SK-N-SH (cell line): ENCODE measurements around the gene RPA1. TPM values are rescaled to one million over a fixed set of nuclear protein-coding genes. Genes with fewer than 3 reads are reported as not detected.

Experiments
- CTCF ChIA-PET: fragments of 300-600, 350-600 bp; formaldehyde crosslinking; extraction: SDS; loops from one replicate; lab custom pipeline; 2021; lab: Yijun Ruan, JAX
- POLR2A ChIA-PET: fragments of 350-600 bp; sonication (Branson Sonifier 250); formaldehyde crosslinking; extraction: SDS; loops from one replicate; lab custom pipeline; 2020; ENCODE audit warnings: antibody characterized with exemption, inconsistent platforms; lab: Yijun Ruan, JAX
- DNase-seq: peaks from one replicate; pipeline ENCODE4 v3.0.0; 2012
- H2AFZ ChIP-seq: fragments of 200-600 bp; sonication (generic); 2 replicates; pipeline ENCODE4 v1.8.1; 2016; ENCODE audit warnings: antibody characterized with exemption, mild to moderate bottlenecking, low read depth
- H3F3A ChIP-seq: fragments of 200-600 bp; sonication (generic); replicated peaks from 2 replicates; pipeline ENCODE3; 2016; ENCODE audit warnings: antibody characterized with exemption, mild to moderate bottlenecking; ENCODE audit not compliant: insufficient read depth
- H3K27ac ChIP-seq, 2 experiments: fragments of 200-500 bp in 1 of 2; fragments of 200-600 bp in 1 of 2; sonication (Bioruptor generic) in 1 of 2; sonication (generic), shearing (Covaris generic) in 1 of 2; 2 replicates each; pipeline versions ENCODE4 v1.5.1 to v1.6.1; 2014 to 2016; ENCODE audit warnings: low read depth in 2 of 2, inconsistent platforms in 1 of 2, low read length in 1 of 2, mild to moderate bottlenecking in 1 of 2, mixed read lengths in 1 of 2
- H3K27me3 ChIP-seq: fragments of 200-600 bp; sonication (generic), shearing (Covaris generic); 2 replicates; pipeline ENCODE4 v1.6.1; 2016; ENCODE audit warnings: mixed run types; ENCODE audit not compliant: insufficient read depth
- H3K36me3 ChIP-seq, 2 experiments: fragments of 200-500 bp in 1 of 2; fragments of 200-600 bp in 1 of 2; sonication (Bioruptor generic) in 1 of 2; sonication (generic) in 1 of 2; replicated peaks in 1 of 2; 2 replicates each; pipeline versions ENCODE3 to v1.5.1; 2014 to 2016; ENCODE audit warnings: low read length in 1 of 2, mild to moderate bottlenecking in 1 of 2; ENCODE audit not compliant: insufficient read depth in 2 of 2, control insufficient read depth in 1 of 2
- H3K4me1 ChIP-seq, 2 experiments: fragments of 200-500 bp in 1 of 2; fragments of 200-600 bp in 1 of 2; sonication (Bioruptor generic) in 1 of 2; sonication (generic), shearing (Covaris generic) in 1 of 2; 2 replicates each; pipeline versions ENCODE4 v1.5.1 to v1.6.1; 2014 to 2016; ENCODE audit warnings: low read depth in 1 of 2, low read length in 1 of 2, mixed run types in 1 of 2; ENCODE audit not compliant: insufficient read depth in 2 of 2, control insufficient read depth in 1 of 2
- H3K4me2 ChIP-seq: fragments of 200-600 bp; sonication (generic), shearing (Covaris generic); 2 replicates; pipeline ENCODE4 v1.6.1; 2017; ENCODE audit warnings: mixed run types
- H3K4me3 ChIP-seq, 2 experiments: fragments of 200-500 bp in 1 of 2; fragments of 200-600 bp in 1 of 2; sonication (Bioruptor generic) in 1 of 2; sonication (generic), shearing (Covaris generic) in 1 of 2; 2 replicates each; pipeline versions ENCODE4 v1.5.1 to v1.8.1; 2014 to 2016; ENCODE audit warnings: low read depth in 2 of 2, inconsistent platforms in 1 of 2, low read length in 1 of 2, mild to moderate bottlenecking in 1 of 2, mixed read lengths in 1 of 2, moderate library complexity in 1 of 2
- H3K79me2 ChIP-seq: fragments of 200-600 bp; sonication (generic); 2 replicates; pipeline ENCODE4 v1.8.1; 2017; ENCODE audit warnings: mild to moderate bottlenecking; ENCODE audit not compliant: insufficient read depth
- H3K9ac ChIP-seq: fragments of 200-600 bp; sonication (generic); 2 replicates; pipeline ENCODE4 v1.6.1; 2017; ENCODE audit warnings: mixed run types
- H3K9me2 ChIP-seq: fragments of 200-600 bp; sonication (generic); 2 replicates; pipeline ENCODE4 v1.6.1; 2017; ENCODE audit warnings: mixed run types
- H3K9me3 ChIP-seq: fragments of 200-600 bp; sonication (generic); 2 replicates; pipeline ENCODE4 v1.6.1; 2017; ENCODE audit warnings: mixed run types, mild to moderate bottlenecking, moderate library complexity
- H4K20me1 ChIP-seq: fragments of 200-600 bp; sonication (generic); 2 replicates; pipeline ENCODE4 v1.6.1; 2017; ENCODE audit warnings: mild to moderate bottlenecking, mixed run types; ENCODE audit not compliant: insufficient read depth
- CHD2 ChIP-seq: fragments of 150-350 bp; IDR thresholded peaks from 2 replicates; pipeline ENCODE4 v1.6.1; 2018; ENCODE audit warnings: low read length; ENCODE audit not compliant: partially characterized antibody
- EP300 ChIP-seq, 2 experiments: IDR thresholded peaks; 2 replicates each; pipeline versions ENCODE4 v1.4.0 to v1.6.1; 2012; ENCODE audit warnings: borderline replicate concordance in 1 of 2, low read depth in 1 of 2, low read length in 1 of 2
- EZH2phosphoT487 ChIP-seq: fragments of 200-600 bp; sonication (generic); IDR thresholded peaks from 2 replicates; pipeline ENCODE4 v1.6.1; 2017; ENCODE audit warnings: low read depth, mixed run types, mild to moderate bottlenecking, antibody characterized with exemption, moderate library complexity, borderline replicate concordance
- FOXJ3 ChIP-seq: sonication (generic); formaldehyde crosslinking; IDR thresholded peaks from 2 replicates; pipeline ENCODE4 v1.5.1; 2020; ENCODE audit warnings: mild to moderate bottlenecking, missing genetic modification reagents
- GATA2 ChIP-seq: sonication (generic); formaldehyde crosslinking; IDR thresholded peaks from 2 replicates; pipeline ENCODE4 v1.5.0; 2020; ENCODE audit warnings: mild to moderate bottlenecking, missing genetic modification reagents
- MXI1 ChIP-seq: IDR thresholded peaks from 2 replicates; pipeline ENCODE4 v1.6.1; 2012; ENCODE audit warnings: mild to moderate bottlenecking, low read depth, low read length, improper control_type of control experiment
- NFIC ChIP-seq: IDR thresholded peaks from 2 replicates; pipeline ENCODE4 v1.4.0; 2012; ENCODE audit warnings: borderline replicate concordance
- POLR2AphosphoS5 ChIP-seq: IDR thresholded peaks from 2 replicates; pipeline ENCODE4 v1.6.1; 2012; ENCODE audit warnings: low read depth, low read length
- RFX5 ChIP-seq: IDR thresholded peaks from 2 replicates; pipeline ENCODE4 v1.6.1; 2012; ENCODE audit warnings: mild to moderate bottlenecking, improper control_type of control experiment, low read length
- SIN3A ChIP-seq: IDR thresholded peaks from 2 replicates; pipeline ENCODE4 v1.6.1; 2012; ENCODE audit warnings: low read depth, mild to moderate bottlenecking, low read length, moderate library complexity, borderline replicate concordance
- SMC3 ChIP-seq: IDR thresholded peaks from 2 replicates; pipeline ENCODE4 v1.6.1; 2012; ENCODE audit warnings: low read depth, low read length, improper control_type of control experiment
- TCF12 ChIP-seq: IDR thresholded peaks from 2 replicates; pipeline ENCODE4 v1.4.0; 2012
- TEAD4 ChIP-seq: IDR thresholded peaks from 2 replicates; pipeline ENCODE4 v1.4.0; 2012; ENCODE audit warnings: mild to moderate bottlenecking, borderline replicate concordance; ENCODE audit not compliant: insufficient read depth
- WGBS: methylation state at CpG from one replicate; pipeline ENCODE4 v1.1.6; 2017; ENCODE audit warnings: low lambda C conversion rate; 5-methylcytosine and 5-hydroxymethylcytosine counted together
- polyA plus RNA-seq, 3 experiments: library from polyadenylated mRNA; depleted of rRNA; stranded (reverse); fragments of >200 nt; gene quantifications; 2 replicates each; pipeline ENCODE4 v1.2.3, GENCODE V29; 2012
- TF ChIP-seq, protein P1 (sequence below): IDR thresholded peaks from 2 replicates; pipeline ENCODE4 v1.6.1; 2012; ENCODE audit warnings: mild to moderate bottlenecking, low read depth, low read length, moderate library complexity
- TF ChIP-seq, protein P2 (sequence below): IDR thresholded peaks from 2 replicates; pipeline ENCODE4; 2012
- TF ChIP-seq, protein P3 (sequence below): fragments of 150-350 bp; IDR thresholded peaks from 2 replicates; pipeline ENCODE4 v1.6.1; 2016; ENCODE audit warnings: mild to moderate bottlenecking, low read depth, low read length

Gene RPA1
- polyA plus RNA-seq, 1 of the 3 experiments (the other 2 are of a cell fraction) = 47.2 TPM

- Histone ChIP-seq H3K27ac (no peak overlapping the region), H3F3A (no peaks in the 10 kb centered on the region), H3K9ac (no peak overlapping the region), H3K9me2 (no peaks in the 10 kb centered on the region), H3K27me3 (0 out of 2 replicates have a peak, but pooled peaks cover under 1% of the 10 kb centered on the region), H3K9me3 (no peaks in the 10 kb centered on the region), H3K4me1 (peaks cover 0 to 19% of the 10 kb centered on the region in 2 experiments; a peak in 1 of 4 replicates), H3K4me2 (peak overlapping the region; percentile 62; the same call in 1 of the 2 replicates), H4K20me1 (no peaks in the 10 kb centered on the region), H3K4me3 (no peak overlapping the region), H3K36me3 (no peaks in the 10 kb centered on the region), H2AFZ (no peak overlapping the region), H3K79me2 (no peaks in the 10 kb centered on the region)
- POLR2A ChIA-PET = interaction anchor here (1.0 to 2.2 kb wide), 3 partner anchors 116 to 133 kb away, joined by 4 to 11 read pairs (median 4); partner anchors contain the start of gene RTN4RL1
- CTCF ChIA-PET = interaction anchor here (0.8 to 8.6 kb wide), 31 partner anchors 9 to 360 kb away, joined by 3 to 197 read pairs (median 4); partner anchors contain the start of genes DPH1, OVCA2 and RTN4RL1
- TF ChIP-seq EP300 (IDR thresholded peaks at IDR 0.05; ENCODE audit: borderline replicate concordance in 1 of 2, low read depth in 1 of 2, low read length in 1 of 2) (no peak), FOXJ3 (no peak), GATA2 (CRISPR knock-in tag) (no peak), SMC3 (no peak), SIN3A (no peak), MXI1 (no peak), CHD2 (no peak), EZH2phosphoT487 (no peak), RFX5 (no peak), TCF12 (no peak), NFIC (no peak), TEAD4 (no peak), POLR2AphosphoS5 (no peak)
- TF ChIP-seq, protein P1, sequence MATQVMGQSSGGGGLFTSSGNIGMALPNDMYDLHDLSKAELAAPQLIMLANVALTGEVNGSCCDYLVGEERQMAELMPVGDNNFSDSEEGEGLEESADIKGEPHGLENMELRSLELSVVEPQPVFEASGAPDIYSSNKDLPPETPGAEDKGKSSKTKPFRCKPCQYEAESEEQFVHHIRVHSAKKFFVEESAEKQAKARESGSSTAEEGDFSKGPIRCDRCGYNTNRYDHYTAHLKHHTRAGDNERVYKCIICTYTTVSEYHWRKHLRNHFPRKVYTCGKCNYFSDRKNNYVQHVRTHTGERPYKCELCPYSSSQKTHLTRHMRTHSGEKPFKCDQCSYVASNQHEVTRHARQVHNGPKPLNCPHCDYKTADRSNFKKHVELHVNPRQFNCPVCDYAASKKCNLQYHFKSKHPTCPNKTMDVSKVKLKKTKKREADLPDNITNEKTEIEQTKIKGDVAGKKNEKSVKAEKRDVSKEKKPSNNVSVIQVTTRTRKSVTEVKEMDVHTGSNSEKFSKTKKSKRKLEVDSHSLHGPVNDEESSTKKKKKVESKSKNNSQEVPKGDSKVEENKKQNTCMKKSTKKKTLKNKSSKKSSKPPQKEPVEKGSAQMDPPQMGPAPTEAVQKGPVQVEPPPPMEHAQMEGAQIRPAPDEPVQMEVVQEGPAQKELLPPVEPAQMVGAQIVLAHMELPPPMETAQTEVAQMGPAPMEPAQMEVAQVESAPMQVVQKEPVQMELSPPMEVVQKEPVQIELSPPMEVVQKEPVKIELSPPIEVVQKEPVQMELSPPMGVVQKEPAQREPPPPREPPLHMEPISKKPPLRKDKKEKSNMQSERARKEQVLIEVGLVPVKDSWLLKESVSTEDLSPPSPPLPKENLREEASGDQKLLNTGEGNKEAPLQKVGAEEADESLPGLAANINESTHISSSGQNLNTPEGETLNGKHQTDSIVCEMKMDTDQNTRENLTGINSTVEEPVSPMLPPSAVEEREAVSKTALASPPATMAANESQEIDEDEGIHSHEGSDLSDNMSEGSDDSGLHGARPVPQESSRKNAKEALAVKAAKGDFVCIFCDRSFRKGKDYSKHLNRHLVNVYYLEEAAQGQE = no peak
- TF ChIP-seq, protein P2, sequence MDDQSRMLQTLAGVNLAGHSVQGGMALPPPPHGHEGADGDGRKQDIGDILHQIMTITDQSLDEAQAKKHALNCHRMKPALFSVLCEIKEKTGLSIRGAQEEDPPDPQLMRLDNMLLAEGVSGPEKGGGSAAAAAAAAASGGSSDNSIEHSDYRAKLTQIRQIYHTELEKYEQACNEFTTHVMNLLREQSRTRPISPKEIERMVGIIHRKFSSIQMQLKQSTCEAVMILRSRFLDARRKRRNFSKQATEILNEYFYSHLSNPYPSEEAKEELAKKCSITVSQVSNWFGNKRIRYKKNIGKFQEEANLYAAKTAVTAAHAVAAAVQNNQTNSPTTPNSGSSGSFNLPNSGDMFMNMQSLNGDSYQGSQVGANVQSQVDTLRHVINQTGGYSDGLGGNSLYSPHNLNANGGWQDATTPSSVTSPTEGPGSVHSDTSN = no peak
- TF ChIP-seq, protein P3, sequence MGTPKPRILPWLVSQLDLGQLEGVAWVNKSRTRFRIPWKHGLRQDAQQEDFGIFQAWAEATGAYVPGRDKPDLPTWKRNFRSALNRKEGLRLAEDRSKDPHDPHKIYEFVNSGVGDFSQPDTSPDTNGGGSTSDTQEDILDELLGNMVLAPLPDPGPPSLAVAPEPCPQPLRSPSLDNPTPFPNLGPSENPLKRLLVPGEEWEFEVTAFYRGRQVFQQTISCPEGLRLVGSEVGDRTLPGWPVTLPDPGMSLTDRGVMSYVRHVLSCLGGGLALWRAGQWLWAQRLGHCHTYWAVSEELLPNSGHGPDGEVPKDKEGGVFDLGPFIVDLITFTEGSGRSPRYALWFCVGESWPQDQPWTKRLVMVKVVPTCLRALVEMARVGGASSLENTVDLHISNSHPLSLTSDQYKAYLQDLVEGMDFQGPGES = no peak
- 62% methylated on average over 28 of the region's 49 CpGs for WGBS
- DNase-seq = no peak
Observed at GRCh38 chr17:1907909-1908698, 78.3 kb downstream of the RPA1 start.
